Epithelial cell of esophagus (primary cell): ENCODE results near the gene UTF1.

ENCODE experiments used
- DNase-seq: peaks from one replicate; pipeline ENCODE4 v3.0.0; 2010; ENCODE audit warnings: low read depth
- H3K4me3 ChIP-seq: 2 replicates; pipeline ENCODE4 v1.5.1; 2011; ENCODE audit warnings: mild to moderate bottlenecking, low read length, control low read depth
- CTCF ChIP-seq: IDR thresholded peaks from 2 replicates; pipeline ENCODE4 v1.5.1; 2011; ENCODE audit warnings: low read depth, mild to moderate bottlenecking, low read length, control low read depth, inconsistent platforms; ENCODE audit not compliant: insufficient read depth; ENCODE audit errors: missing control alignments

UTF1 gene

GRCh38 chr10:133248334-133248715 is 18.3 kb downstream of the UTF1 start:
- no peak for DNase-seq
- H3K4me3 ChIP-seq, result no peak overlapping the region
- TF ChIP-seq CTCF, result no peak

- no peak overlapping the region for H3K4me3 ChIP-seq
- TF ChIP-seq CTCF, result no peak
- no peak for DNase-seq
Measured at GRCh38 chr10:133249094-133249780, 19.2 kb downstream of the UTF1 start.

- DNase-seq, result no peak
- no peak overlapping the region for H3K4me3 ChIP-seq
- no peak for TF ChIP-seq CTCF
Measured at GRCh38 chr10:133249975-133250754, 20.1 kb downstream of the UTF1 start.

GRCh38 chr10:133251388-133252222 is 21.6 kb downstream of the UTF1 start:
- DNase-seq, result no peak
- no peak for TF ChIP-seq CTCF

GRCh38 chr10:133252223-133252552 is 22.2 kb downstream of the UTF1 start:
- TF ChIP-seq CTCF, result no peak
- DNase-seq, result no peak

More at GRCh38 chr10:133251388-133252222, 21.6 kb downstream of the UTF1 start:
- H3K4me3 ChIP-seq, result no peak overlapping the region

GRCh38 chr10:133253361-133253955 is 23.4 kb downstream of the UTF1 start:
- no peak overlapping the region for H3K4me3 ChIP-seq
- no peak for TF ChIP-seq CTCF
- no peak for DNase-seq

More at GRCh38 chr10:133252223-133252552, 22.2 kb downstream of the UTF1 start:
- no peak overlapping the region for H3K4me3 ChIP-seq
